Measurements from ENCODE around the gene UGT1A4. TPM values are rescaled to one million over a fixed set of nuclear protein-coding genes. Genes with fewer than 3 reads are reported as not detected.

UGT1A4 gene
- total and polyA plus RNA-seq, 8 donors, result 0.38 to 7.2 (median 1.2) TPM; not detected in 3

- 75 to 87% (median 80%) methylated on average over 4 of the region's 4 CpGs for WGBS, 5 donors
- intact Hi-C loops (cut with DNase I; ENCODE audit: low total_unique reads), result no loop called here
Measured at GRCh38 chr2:233766416-233766815, 47.9 kb downstream of the UGT1A4 start.

GRCh38 chr2:233768076-233768475, 49.5 kb downstream of the UGT1A4 start:
- no peak overlapping the region for H3K4me3 ChIP-seq
- no peaks in the 10 kb centered on the region for H3K4me1 ChIP-seq
- TF ChIP-seq POLR2AphosphoS5 (IDR thresholded peaks at IDR 0.05) (no peak), POLR2A (IDR thresholded peaks at IDR 0.05) (no peak), EP300 (IDR thresholded peaks at IDR 0.05) (no peak)
- TF ChIP-seq, protein P1, sequence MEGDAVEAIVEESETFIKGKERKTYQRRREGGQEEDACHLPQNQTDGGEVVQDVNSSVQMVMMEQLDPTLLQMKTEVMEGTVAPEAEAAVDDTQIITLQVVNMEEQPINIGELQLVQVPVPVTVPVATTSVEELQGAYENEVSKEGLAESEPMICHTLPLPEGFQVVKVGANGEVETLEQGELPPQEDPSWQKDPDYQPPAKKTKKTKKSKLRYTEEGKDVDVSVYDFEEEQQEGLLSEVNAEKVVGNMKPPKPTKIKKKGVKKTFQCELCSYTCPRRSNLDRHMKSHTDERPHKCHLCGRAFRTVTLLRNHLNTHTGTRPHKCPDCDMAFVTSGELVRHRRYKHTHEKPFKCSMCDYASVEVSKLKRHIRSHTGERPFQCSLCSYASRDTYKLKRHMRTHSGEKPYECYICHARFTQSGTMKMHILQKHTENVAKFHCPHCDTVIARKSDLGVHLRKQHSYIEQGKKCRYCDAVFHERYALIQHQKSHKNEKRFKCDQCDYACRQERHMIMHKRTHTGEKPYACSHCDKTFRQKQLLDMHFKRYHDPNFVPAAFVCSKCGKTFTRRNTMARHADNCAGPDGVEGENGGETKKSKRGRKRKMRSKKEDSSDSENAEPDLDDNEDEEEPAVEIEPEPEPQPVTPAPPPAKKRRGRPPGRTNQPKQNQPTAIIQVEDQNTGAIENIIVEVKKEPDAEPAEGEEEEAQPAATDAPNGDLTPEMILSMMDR (IDR thresholded peaks at IDR 0.05), result no peak
- H3K9me3 ChIP-seq, result no peaks in the 10 kb centered on the region
- no peak overlapping the region for H3K27ac ChIP-seq
- 80 to 88% (median 84%) methylated on average over 4 of the region's 4 CpGs for WGBS, 5 donors
- H3K27me3 ChIP-seq, result no peaks in the 10 kb centered on the region
- intact Hi-C loops (cut with DNase I; ENCODE audit: low total_unique reads), result no loop called here
- peaks cover 0 to 13% (median 4%) of the 10 kb centered on the region in 4 donors for H3K36me3 ChIP-seq
- no peak for DNase-seq

More at GRCh38 chr2:233766416-233766815, 47.9 kb downstream of the UGT1A4 start:
- H3K27ac ChIP-seq, result no peak overlapping the region
- no peaks in the 10 kb centered on the region for H3K4me1 ChIP-seq
- no peaks in the 10 kb centered on the region for H3K9me3 ChIP-seq
- H3K27me3 ChIP-seq, result no peaks in the 10 kb centered on the region
- H3K36me3 ChIP-seq, result peaks cover 0 to 9% (median 2%) of the 10 kb centered on the region in 4 donors
- TF ChIP-seq, protein P1 (IDR thresholded peaks at IDR 0.05), result no peak
- TF ChIP-seq EP300 (IDR thresholded peaks at IDR 0.05), result no peak
- no peak for TF ChIP-seq POLR2AphosphoS5 (IDR thresholded peaks at IDR 0.05)
- TF ChIP-seq POLR2A (IDR thresholded peaks at IDR 0.05), result no peak
- H3K4me3 ChIP-seq, result no peak overlapping the region
- DNase-seq, result no peak

DNA sequence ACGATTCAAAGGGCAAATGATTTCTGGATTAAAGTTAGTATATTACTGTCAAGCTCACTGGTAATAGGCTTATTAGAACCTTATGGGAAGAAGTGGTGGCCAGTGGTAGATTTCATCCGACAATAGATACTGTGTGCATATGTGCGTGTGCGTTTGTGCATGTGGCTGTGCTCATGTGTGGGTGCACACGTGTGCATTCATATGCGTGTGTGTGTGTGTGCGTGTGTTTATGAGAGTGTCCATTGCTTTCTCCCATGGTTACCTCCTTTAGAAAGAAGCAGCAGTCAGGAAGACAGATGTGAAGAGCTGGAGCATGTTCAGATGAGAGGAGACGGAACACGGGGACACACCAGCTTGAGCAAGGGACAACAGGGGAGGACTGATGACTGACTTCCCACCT, 50.7 kb downstream of the UGT1A4 start:
- TF ChIP-seq EP300 (IDR thresholded peaks at IDR 0.05) (no peak), POLR2A (IDR thresholded peaks at IDR 0.05) (no peak), POLR2AphosphoS5 (IDR thresholded peaks at IDR 0.05) (no peak)
- TF ChIP-seq, protein P1 (IDR thresholded peaks at IDR 0.05), result no peak
- Histone ChIP-seq H3K4me1 (no peaks in the 10 kb centered on the region), H3K9me3 (no peaks in the 10 kb centered on the region), H3K27ac (no peak overlapping the region), H3K27me3 (no peaks in the 10 kb centered on the region), H3K36me3 (peaks cover 0 to 13% (median 4%) of the 10 kb centered on the region in 4 donors), H3K4me3 (no peak overlapping the region)
- intact Hi-C loops (cut with DNase I; ENCODE audit: low total_unique reads), result no loop called here
- no peak for DNase-seq
- WGBS, 5 donors, result 93 to 96% (median 94%) methylated on average over 9 of the region's 9 CpGs

GRCh38 chr2:233772153-233772552, 53.6 kb downstream of the UGT1A4 start:
- no peak overlapping the region for H3K27ac ChIP-seq
- H3K9me3 ChIP-seq, result peaks cover 3 to 19% (median 9%) of the 10 kb centered on the region in 4 donors
- H3K27me3 ChIP-seq, result no peaks in the 10 kb centered on the region
- TF ChIP-seq POLR2A (IDR thresholded peaks at IDR 0.05), result no peak
- no peak for TF ChIP-seq POLR2AphosphoS5 (IDR thresholded peaks at IDR 0.05)
- no peak for TF ChIP-seq EP300 (IDR thresholded peaks at IDR 0.05)
- TF ChIP-seq, protein P1 (IDR thresholded peaks at IDR 0.05), result no peak
- 90 to 93% (median 92%) methylated on average over 16 of the region's 16 CpGs for WGBS, 5 donors
- intact Hi-C loops (cut with DNase I; ENCODE audit: low total_unique reads), result no loop called here
- no peaks in the 10 kb centered on the region for H3K4me1 ChIP-seq
- DNase-seq, result no peak
- no peak overlapping the region for H3K4me3 ChIP-seq
- peaks cover 0 to 13% (median 4%) of the 10 kb centered on the region in 4 donors for H3K36me3 ChIP-seq

All from stomach (tissue), 9 donors.